Measurements from ENCODE around the gene CELA2A.

GRCh38 chr1:15489052-15489736 is 32.7 kb downstream of the CELA2A start:
- no peak for TF ChIP-seq CTCF (IDR thresholded peaks at IDR 0.05)
- TF ChIP-seq POLR2A (IDR thresholded peaks at IDR 0.05): no peak

Measured in adrenal gland (tissue), 5 donors.